ENCODE measurements around the gene KSR1.
"Not testable (repeated sequence)": the region's sequence is repeated elsewhere in the genome, so short reads cannot be mapped to it uniquely, and the experiment has no call there.

- not testable (repeated sequence) for TF ChIP-seq CTCF (IDR thresholded peaks at IDR 0.05); POLR2AphosphoS5 (IDR thresholded peaks at IDR 0.05; ENCODE audit: low read depth, low read length); REST (IDR thresholded peaks at IDR 0.05; ENCODE audit: insufficient read depth in 1 of 2, low read depth in 2 of 2, low read length in 1 of 2); SIN3A (IDR thresholded peaks at IDR 0.05; ENCODE audit: borderline replicate concordance, insufficient read depth, low read depth, low read length)
These were observed 182.2 kb downstream of the KSR1 start for GRCh38 chr17:27638415-27638914.

Data from Panc1 (cell line).